Liver (tissue), 9 donors: ENCODE results near the gene KLK2. TPM values are rescaled to one million over a fixed set of nuclear protein-coding genes. Genes with fewer than 3 reads are reported as not detected.

Experiments
- DNase-seq: peaks from one replicate; pipeline ENCODE4 v3.0.0-alpha.2; 2017; ENCODE audit warnings: low spot score
- H3K27ac ChIP-seq, 2 donors: one replicate each; pipeline ENCODE4 v1.7.0; 2013; ENCODE audit warnings: inconsistent platforms in 2 of 2, low read length in 2 of 2, control low read depth in 1 of 2, low read depth in 1 of 2, mild to moderate bottlenecking in 1 of 2
- H3K27me3 ChIP-seq, 4 donors: one replicate each; pipeline versions ENCODE4 v1.6.1 to v1.7.0; 2013; ENCODE audit warnings: low read length in 3 of 4, inconsistent platforms in 1 of 4, mild to moderate bottlenecking in 1 of 4, moderate library complexity in 1 of 4; ENCODE audit not compliant: control insufficient read depth in 4 of 4, insufficient read depth in 4 of 4
- H3K36me3 ChIP-seq, 4 donors: one replicate each; pipeline versions ENCODE4 v1.6.1 to v1.7.0; 2013; ENCODE audit warnings: low read length in 3 of 4, mild to moderate bottlenecking in 3 of 4, low read depth in 1 of 4, moderate library complexity in 1 of 4; ENCODE audit not compliant: control insufficient read depth in 4 of 4, insufficient read depth in 3 of 4
- H3K4me1 ChIP-seq, 4 donors: one replicate each; pipeline versions ENCODE4 v1.6.1 to v1.7.0; 2013; ENCODE audit warnings: low read length in 3 of 4, mild to moderate bottlenecking in 3 of 4, moderate library complexity in 1 of 4; ENCODE audit not compliant: control insufficient read depth in 4 of 4, insufficient read depth in 4 of 4
- H3K4me3 ChIP-seq, 3 donors: one replicate each; pipeline versions ENCODE4 v1.6.1 to v1.7.0; 2013; ENCODE audit warnings: low read length in 3 of 3, control low read depth in 1 of 3, low read depth in 1 of 3, mild to moderate bottlenecking in 1 of 3
- H3K9ac ChIP-seq, 2 donors: one replicate each; pipeline ENCODE4 v1.7.0; 2013; ENCODE audit warnings: low read length in 2 of 2, mild to moderate bottlenecking in 2 of 2, moderate library complexity in 2 of 2, control low read depth in 1 of 2, low read depth in 1 of 2
- H3K9me3 ChIP-seq, 4 donors: one replicate each; pipeline versions ENCODE4 v1.6.1 to v1.7.0; 2013; ENCODE audit warnings: low read length in 3 of 4; ENCODE audit not compliant: control insufficient read depth in 4 of 4
- ATF3 ChIP-seq: IDR thresholded peaks from 2 replicates; pipeline ENCODE4 v1.6.1; 2016; ENCODE audit warnings: antibody characterized with exemption
- CTCF ChIP-seq: fragments of 150-350 bp; IDR thresholded peaks from 2 replicates; pipeline ENCODE4 v1.5.1; 2017; ENCODE audit warnings: improper control_type of control experiment, low read depth, low read length; ENCODE audit not compliant: missing input control
- EGR1 ChIP-seq, 2 donors: IDR thresholded peaks; 2 replicates each; pipeline ENCODE4 v1.6.1; 2016 to 2018; ENCODE audit warnings: antibody characterized with exemption in 2 of 2, low read depth in 2 of 2
- FOXA1 ChIP-seq: IDR thresholded peaks from 2 replicates; pipeline ENCODE4 v1.6.1; 2016; ENCODE audit warnings: antibody characterized with exemption
- FOXA2 ChIP-seq: IDR thresholded peaks from 2 replicates; pipeline ENCODE4 v1.6.1; 2016; ENCODE audit warnings: antibody characterized with exemption
- GABPA ChIP-seq, 2 donors: IDR thresholded peaks in 1 of 2; conservative IDR thresholded peaks in 1 of 2; 2 replicates each; pipeline ENCODE4 v1.6.1; 2016; ENCODE audit warnings: antibody characterized with exemption in 2 of 2, mild to moderate bottlenecking in 1 of 2, moderate library complexity in 1 of 2
- HNF4G ChIP-seq: IDR thresholded peaks from 2 replicates; pipeline ENCODE4 v1.6.1; 2016; ENCODE audit warnings: antibody characterized with exemption
- JUND ChIP-seq, 2 donors: IDR thresholded peaks; 2 replicates each; pipeline ENCODE4 v1.6.1; 2016; ENCODE audit warnings: antibody characterized with exemption in 2 of 2
- MAX ChIP-seq: IDR thresholded peaks from 2 replicates; pipeline ENCODE4 v1.6.1; 2016; ENCODE audit warnings: antibody characterized with exemption
- NR2F2 ChIP-seq: IDR thresholded peaks from 2 replicates; pipeline ENCODE4 v1.6.1; 2016; ENCODE audit warnings: antibody characterized with exemption
- RAD21 ChIP-seq, 2 donors: IDR thresholded peaks; 2 replicates each; pipeline ENCODE4 v1.6.1; 2016; ENCODE audit warnings: antibody characterized with exemption in 2 of 2, mild to moderate bottlenecking in 2 of 2
- REST ChIP-seq: IDR thresholded peaks from 2 replicates; pipeline ENCODE4 v1.6.1; 2016; ENCODE audit warnings: antibody characterized with exemption, mild to moderate bottlenecking
- RXRA ChIP-seq, 2 donors: IDR thresholded peaks; 2 replicates each; pipeline ENCODE4 v1.6.1; 2017 to 2018; ENCODE audit warnings: antibody characterized with exemption in 2 of 2, mild to moderate bottlenecking in 1 of 2
- SP1 ChIP-seq: IDR thresholded peaks from 2 replicates; pipeline ENCODE4 v1.6.1; 2018; ENCODE audit warnings: antibody characterized with exemption, mild to moderate bottlenecking
- TAF1 ChIP-seq: conservative IDR thresholded peaks from 2 replicates; pipeline ENCODE4 v1.6.1; 2016; ENCODE audit warnings: antibody characterized with exemption, mild to moderate bottlenecking
- ZBTB33 ChIP-seq: IDR thresholded peaks from 2 replicates; pipeline ENCODE4 v1.6.1; 2016; ENCODE audit warnings: antibody characterized with exemption
- WGBS: extraction: QIAGEN DNeasy Blood & Tissue Kit; methylation state at CpG from one replicate; pipeline ENCODE4 v1.1.7; 2013; 5-methylcytosine and 5-hydroxymethylcytosine counted together
- polyA plus RNA-seq, 2 donors: library from polyadenylated mRNA; stranded (reverse) in 1 of 2; unstranded in 1 of 2; fragments of 200-250 nt in 1 of 2; fragments of >200 nt in 1 of 2; fragmentation: Nextera tagmentation in 1 of 2; extraction: Ambion mirVana in 1 of 2; gene quantifications; one replicate each; pipeline versions ENCODE4 v1.2.1 to v1.2.3, GENCODE V29; 2013 to 2015
- total RNA-seq, 2 donors: library from RNA; depleted of rRNA; stranded (reverse); fragments of >200 nt; gene quantifications; one replicate each; pipeline ENCODE4 v1.2.3, GENCODE V29; 2014
- donor health status: healthy.
- donor health status: healthy.
- donor health status: healthy.
- donor health status: healthy.
- donor health status: healthy.

Gene KLK2
- total and polyA plus RNA-seq, 4 donors: not detected

GRCh38 chr19:50851620-50852019, 21.6 kb upstream of the KLK2 start:
- DNase-seq: no peak
- TF ChIP-seq REST: no peak
- no peak for TF ChIP-seq TAF1
- no peak for TF ChIP-seq SP1
- no peak for TF ChIP-seq GABPA (IDR thresholded peaks at IDR 0.05 in 1 of 2, conservative IDR thresholded peaks at IDR 0.05 in 1 of 2)
- no peak for TF ChIP-seq NR2F2
- no peak for TF ChIP-seq HNF4G
- H3K36me3 ChIP-seq: no peaks in the 10 kb centered on the region
- no peaks in the 10 kb centered on the region for H3K4me1 ChIP-seq
- peaks cover 0 to 5% (median 1%) of the 10 kb centered on the region in 4 donors for H3K27me3 ChIP-seq
- H3K9me3 ChIP-seq: no peaks in the 10 kb centered on the region
- 67% methylated on average over 4 of the region's 4 CpGs for WGBS
- H3K27ac ChIP-seq: no peak overlapping the region
- no peak overlapping the region for H3K9ac ChIP-seq
- no peak overlapping the region for H3K4me3 ChIP-seq

- Histone ChIP-seq H3K27me3 (peaks cover 0 to 5% (median 2%) of the 10 kb centered on the region in 4 donors), H3K4me3 (no peak within 1 kb of the TSS), H3K9ac (no peak within 1 kb of the TSS), H3K4me1 (no peaks in the 10 kb centered on the region), H3K27ac (no peak within 1 kb of the TSS), H3K9me3 (no peaks in the 10 kb centered on the region), H3K36me3 (no peaks in the 10 kb centered on the region)
- 61% methylated on average over 9 of the region's 9 CpGs for WGBS
- TF ChIP-seq JUND (IDR thresholded peaks at IDR 0.05): no peak
- no peak for TF ChIP-seq ZBTB33
- no peak for TF ChIP-seq SP1
- no peak for TF ChIP-seq FOXA1
- no peak for TF ChIP-seq GABPA (IDR thresholded peaks at IDR 0.05 in 1 of 2, conservative IDR thresholded peaks at IDR 0.05 in 1 of 2)
- TF ChIP-seq NR2F2: no peak
- no peak for DNase-seq
These were observed 18.4 kb upstream of the KLK2 start, which contains the start of gene KLK3 for GRCh38 chr19:50854636-50855410. TSS of gene KLK3 (plus strand) at chr19:50854915. CDS start at chr19:50854956, 41 bp downstream.

GRCh38 chr19:50857366-50857765, 15.9 kb upstream of the KLK2 start:
- H3K4me3 ChIP-seq: no peak overlapping the region
- H3K9ac ChIP-seq: no peak overlapping the region
- WGBS: 59% methylated on average over 6 of the region's 6 CpGs
- no peaks in the 10 kb centered on the region for H3K4me1 ChIP-seq
- H3K9me3 ChIP-seq: peaks cover 0 to 3% (median 0%) of the 10 kb centered on the region in 4 donors
- no peak overlapping the region for H3K27ac ChIP-seq
- no peak for DNase-seq
- H3K36me3 ChIP-seq: no peaks in the 10 kb centered on the region
- peaks cover 0 to 5% (median 1%) of the 10 kb centered on the region in 4 donors for H3K27me3 ChIP-seq
- TF ChIP-seq EGR1 (IDR thresholded peaks at IDR 0.05; ENCODE audit: low read depth in 2 of 2) (no peak), MAX (no peak), TAF1 (no peak), JUND (IDR thresholded peaks at IDR 0.05) (no peak), CTCF (no peak), RXRA (IDR thresholded peaks at IDR 0.05) (no peak), ATF3 (no peak), FOXA1 (no peak), NR2F2 (no peak), FOXA2 (no peak), RAD21 (IDR thresholded peaks at IDR 0.05) (no peak)
